Chondrocyte (in vitro differentiated cells): Measurements from ENCODE around the gene IGFBP2. TPM values are rescaled to one million over a fixed set of nuclear protein-coding genes. Genes with fewer than 3 reads are reported as not detected.

Experiments used
- DNase-seq: peaks from one replicate; pipeline ENCODE4 v3.0.0; 2021; ENCODE audit warnings: mixed read lengths, low spot score
- H3K27ac Mint-ChIP-seq: one replicate; pipeline ENCODE4 v1.8.0; 2021; ENCODE audit warnings: mild to moderate bottlenecking, moderate library complexity, mixed read lengths; ENCODE audit not compliant: unreplicated experiment
- H3K27me3 Mint-ChIP-seq: 2 replicates; pipeline ENCODE4 v1.8.0; 2021; ENCODE audit warnings: low read depth, mixed read lengths
- H3K36me3 Mint-ChIP-seq: 2 replicates; pipeline ENCODE4 v1.8.0; 2021; ENCODE audit warnings: low read depth, mixed read lengths
- H3K4me1 Mint-ChIP-seq: 2 replicates; pipeline ENCODE4 v1.8.0; 2021; ENCODE audit warnings: low read depth, mild to moderate bottlenecking, mixed read lengths
- H3K4me3 Mint-ChIP-seq: one replicate; pipeline ENCODE4 v1.8.0; 2021; ENCODE audit warnings: mild to moderate bottlenecking, moderate library complexity, mixed read lengths; ENCODE audit not compliant: unreplicated experiment
- H3K9me3 Mint-ChIP-seq: 2 replicates; pipeline ENCODE4 v1.8.0; 2021; ENCODE audit warnings: low read depth, mixed read lengths
- total RNA-seq: library from RNA; stranded (reverse); gene quantifications from 3 replicates; pipeline ENCODE4 v1.2.1, GENCODE V29; 2021
- TF ChIP-seq, protein P1 (sequence below): fragments of 200-600 bp; sonication (generic); IDR thresholded peaks from 2 replicates; pipeline ENCODE4 v1.5.0; 2021; ENCODE audit warnings: antibody characterized with exemption, mild to moderate bottlenecking, moderate library complexity

IGFBP2 gene
- total RNA-seq, 1 donor from 2014 or later, result 1,848 TPM

- Mint-ChIP-seq H3K27me3 (no peaks in the 10 kb centered on the region), H3K36me3 (no peaks in the 10 kb centered on the region), H3K27ac (peak overlapping the region; percentile 8), H3K4me3 (no peak overlapping the region), H3K4me1 (peaks cover 27% of the 10 kb centered on the region), H3K9me3 (peaks cover 3% of the 10 kb centered on the region)
- DNase-seq, result no peak
- TF ChIP-seq, protein P1, sequence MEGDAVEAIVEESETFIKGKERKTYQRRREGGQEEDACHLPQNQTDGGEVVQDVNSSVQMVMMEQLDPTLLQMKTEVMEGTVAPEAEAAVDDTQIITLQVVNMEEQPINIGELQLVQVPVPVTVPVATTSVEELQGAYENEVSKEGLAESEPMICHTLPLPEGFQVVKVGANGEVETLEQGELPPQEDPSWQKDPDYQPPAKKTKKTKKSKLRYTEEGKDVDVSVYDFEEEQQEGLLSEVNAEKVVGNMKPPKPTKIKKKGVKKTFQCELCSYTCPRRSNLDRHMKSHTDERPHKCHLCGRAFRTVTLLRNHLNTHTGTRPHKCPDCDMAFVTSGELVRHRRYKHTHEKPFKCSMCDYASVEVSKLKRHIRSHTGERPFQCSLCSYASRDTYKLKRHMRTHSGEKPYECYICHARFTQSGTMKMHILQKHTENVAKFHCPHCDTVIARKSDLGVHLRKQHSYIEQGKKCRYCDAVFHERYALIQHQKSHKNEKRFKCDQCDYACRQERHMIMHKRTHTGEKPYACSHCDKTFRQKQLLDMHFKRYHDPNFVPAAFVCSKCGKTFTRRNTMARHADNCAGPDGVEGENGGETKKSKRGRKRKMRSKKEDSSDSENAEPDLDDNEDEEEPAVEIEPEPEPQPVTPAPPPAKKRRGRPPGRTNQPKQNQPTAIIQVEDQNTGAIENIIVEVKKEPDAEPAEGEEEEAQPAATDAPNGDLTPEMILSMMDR, result no peak
Observed at GRCh38 chr2:216621292-216621691, 11.9 kb upstream of the IGFBP2 start.

DNA sequence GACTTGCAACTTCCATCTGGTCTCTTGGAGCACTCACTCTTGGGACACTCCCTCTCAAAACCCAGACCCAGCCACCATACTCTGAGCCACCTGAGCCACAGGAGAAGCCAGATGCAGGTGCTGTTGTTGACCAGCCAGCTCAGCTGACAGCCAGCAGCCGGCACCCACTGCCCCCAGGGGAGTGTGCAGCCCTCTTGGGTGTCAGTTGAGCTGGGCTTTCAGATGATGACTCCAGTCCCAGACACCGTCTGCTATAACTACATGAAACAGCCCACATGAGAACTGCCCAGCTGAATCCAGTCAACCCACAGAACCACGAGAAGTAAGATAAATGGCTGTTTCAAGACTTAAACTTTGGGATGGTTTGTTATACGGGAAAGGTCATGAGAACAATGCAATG lies 10.7 kb upstream of the IGFBP2 start:
- TF ChIP-seq, protein P1, result no peak
- no peaks in the 10 kb centered on the region for H3K27me3 Mint-ChIP-seq
- DNase-seq, result no peak
- peak overlapping the region; percentile 39 for H3K27ac Mint-ChIP-seq
- H3K4me1 Mint-ChIP-seq, result peaks cover 27% of the 10 kb centered on the region
- H3K4me3 Mint-ChIP-seq, result no peak overlapping the region
- peaks cover 3% of the 10 kb centered on the region for H3K9me3 Mint-ChIP-seq
- no peaks in the 10 kb centered on the region for H3K36me3 Mint-ChIP-seq

- TF ChIP-seq, protein P1, result no peak
- H3K9me3 Mint-ChIP-seq, result peaks cover 8% of the 10 kb centered on the region
- no peaks in the 10 kb centered on the region for H3K36me3 Mint-ChIP-seq
- H3K4me1 Mint-ChIP-seq, result peaks cover 21% of the 10 kb centered on the region
- DNase-seq, result no peak
- no peak overlapping the region for H3K4me3 Mint-ChIP-seq
- H3K27me3 Mint-ChIP-seq, result no peaks in the 10 kb centered on the region
- H3K27ac Mint-ChIP-seq, result no peak overlapping the region
Observed at GRCh38 chr2:216624251-216624650, 9.0 kb upstream of the IGFBP2 start.

DNA sequence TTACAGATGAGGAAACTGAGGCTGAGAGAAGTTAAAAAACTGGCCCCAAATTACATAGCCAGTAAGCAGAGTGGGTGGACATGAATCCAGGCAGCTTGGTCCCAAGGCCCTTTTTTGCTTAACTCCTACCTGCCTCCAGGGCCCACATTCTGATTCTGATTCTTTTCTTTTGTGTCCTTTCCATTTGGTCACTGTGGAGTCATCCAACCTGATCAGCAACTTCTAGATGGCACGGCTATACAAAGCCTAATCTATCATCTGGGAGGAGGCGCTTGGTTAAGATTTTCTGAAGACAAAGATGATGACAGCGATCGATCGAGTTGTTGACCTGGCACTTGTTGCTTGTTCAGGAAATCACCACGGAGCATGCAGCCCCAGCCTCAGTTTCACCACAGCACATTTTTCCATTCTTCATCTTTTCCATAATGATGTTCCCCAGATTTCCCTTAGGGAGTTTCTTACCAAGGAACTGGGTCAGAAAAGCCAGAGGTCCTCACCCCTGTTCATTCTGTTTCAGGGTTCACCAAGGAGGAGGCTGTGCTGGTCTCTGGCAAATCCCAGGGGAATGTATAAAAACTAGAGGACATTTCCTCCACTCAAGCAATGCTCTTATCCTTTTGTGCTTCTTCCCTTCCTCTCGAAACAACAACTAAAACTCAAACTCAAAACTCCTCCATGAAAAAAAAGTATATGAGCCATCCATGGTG lies 6.9 kb upstream of the IGFBP2 start:
- H3K36me3 Mint-ChIP-seq, result no peaks in the 10 kb centered on the region
- H3K4me3 Mint-ChIP-seq, result no peak overlapping the region
- H3K9me3 Mint-ChIP-seq, result peaks cover 8% of the 10 kb centered on the region
- H3K4me1 Mint-ChIP-seq, result peaks cover 1% of the 10 kb centered on the region
- DNase-seq, result no peak
- TF ChIP-seq, protein P1, result no peak
- H3K27ac Mint-ChIP-seq, result no peak overlapping the region
- H3K27me3 Mint-ChIP-seq, result no peaks in the 10 kb centered on the region

DNA sequence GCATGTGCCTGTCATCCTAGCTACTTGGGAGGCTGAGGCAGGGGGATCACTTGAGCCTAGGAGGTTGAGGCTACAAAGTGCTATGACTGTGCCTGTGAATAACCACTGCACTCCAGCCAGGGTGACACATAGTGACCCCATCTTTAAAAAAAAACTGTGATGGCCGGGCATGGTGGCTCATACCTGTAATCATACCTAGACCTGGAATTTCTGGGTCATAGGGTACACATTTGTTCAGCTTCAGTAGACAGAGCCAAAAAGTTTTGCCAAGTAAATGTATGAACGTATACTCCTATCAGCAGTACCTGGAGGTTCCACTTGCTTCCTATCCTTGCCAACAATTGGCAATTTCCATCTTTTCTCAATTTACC lies 6.4 kb upstream of the IGFBP2 start:
- Mint-ChIP-seq H3K36me3 (peaks cover under 1% of the 10 kb centered on the region), H3K9me3 (peaks cover 8% of the 10 kb centered on the region), H3K4me1 (peaks cover 4% of the 10 kb centered on the region), H3K27ac (no peak overlapping the region), H3K4me3 (no peak overlapping the region), H3K27me3 (no peaks in the 10 kb centered on the region)
- no peak for DNase-seq
- TF ChIP-seq, protein P1, result no peak
